Sciatic nerve (tissue), 2 donors: Measurements from ENCODE around the gene DLAT. TPM values are rescaled to one million over a fixed set of nuclear protein-coding genes. Genes with fewer than 3 reads are reported as not detected.
"Not testable (repeated sequence)": the region's sequence is repeated elsewhere in the genome, so short reads cannot be mapped to it uniquely, and the experiment has no call there.

ENCODE experiments used
- ATAC-seq: fragments of 200-7000 bp; cut with Tn5 transposase; one replicate; pipeline ENCODE4 v1.9.1; 2020; ENCODE audit warnings: mild to moderate bottlenecking, moderate library complexity
- DNase-seq: peaks from one replicate; pipeline ENCODE4 v3.0.0-alpha.2; 2020; ENCODE audit warnings: low spot score
- intact Hi-C: fragments of 100-400 bp; cut with DNase I; formaldehyde crosslinking; loops from one replicate; pipeline ENCODE4 v1.14.2; 2022
- total RNA-seq: library from RNA; stranded (reverse); fragmentation: NEBNext Ultra II Directional; extraction: Animal tissue kit (Norgen Biotek cat#: 25700); gene quantifications from one replicate; pipeline ENCODE4 v1.2.1, GENCODE V29; 2021
- donor health status: DM: no; HTN: no; CAD: no.
- donor health status: DM: no; HTN: no; CAD: no.

DLAT gene
- total RNA-seq, 1 donor from 2014 or later, result 19.4 TPM

DNA sequence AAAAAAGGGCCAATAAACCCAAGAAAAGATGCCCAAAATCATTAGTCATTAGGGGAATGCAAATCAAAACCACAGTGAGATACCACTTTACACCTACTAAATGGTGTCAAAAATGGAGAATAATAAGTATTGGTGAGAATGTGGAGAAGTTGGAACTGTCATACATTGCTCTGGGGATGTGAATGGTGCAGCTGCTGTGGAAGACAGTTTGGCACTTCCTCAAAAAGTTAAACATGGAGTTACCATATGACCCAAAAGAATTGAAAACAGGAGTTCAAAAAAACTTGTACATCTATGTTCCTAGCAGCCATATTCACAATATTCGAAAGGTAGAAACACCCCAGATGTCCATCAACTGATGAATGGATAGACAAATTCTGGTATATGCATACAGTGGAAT is 24.5 kb upstream of the DLAT start:
- intact Hi-C loops, result no loop called here
- no peak for ATAC-seq

GRCh38 chr11:112002491-112003216 is 22.6 kb upstream of the DLAT start:
- ATAC-seq, result no peak
- intact Hi-C loops, result no loop called here
- no peak for DNase-seq

More for the DNA sequence above, 24.5 kb upstream of the DLAT start:
- DNase-seq, result no peak

GRCh38 chr11:112004389-112004788 is 20.8 kb upstream of the DLAT start:
- intact Hi-C loops, result no loop called here
- DNase-seq (no peak), ATAC-seq (no peak)

- ATAC-seq (no peak), DNase-seq (no peak)
- intact Hi-C loops, result no loop called here
Measured at GRCh38 chr11:112005422-112006094, 19.6 kb upstream of the DLAT start.

DNA sequence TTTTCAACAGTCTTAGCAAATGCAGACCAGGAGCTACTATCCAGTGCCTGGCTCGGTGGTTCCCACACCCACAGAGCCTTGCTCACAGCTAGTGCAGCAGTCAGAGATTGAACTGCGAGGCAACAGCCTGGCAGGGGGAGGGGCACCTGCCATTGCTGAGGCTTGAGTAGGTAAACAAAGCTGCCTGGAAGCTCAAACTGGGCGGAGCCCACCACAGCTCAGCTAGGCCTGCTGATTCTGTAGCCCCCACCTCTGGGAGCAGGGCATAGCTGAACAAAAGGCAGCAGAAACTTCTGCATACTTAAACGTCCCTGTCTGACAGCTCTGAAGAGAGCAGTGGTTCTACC is 19.1 kb upstream of the DLAT start:
- intact Hi-C loops, ATAC-seq, DNase-seq: not testable (repeated sequence)

GRCh38 chr11:112011451-112011850 is 13.8 kb upstream of the DLAT start:
- not testable (repeated sequence) for ATAC-seq, DNase-seq

DNA sequence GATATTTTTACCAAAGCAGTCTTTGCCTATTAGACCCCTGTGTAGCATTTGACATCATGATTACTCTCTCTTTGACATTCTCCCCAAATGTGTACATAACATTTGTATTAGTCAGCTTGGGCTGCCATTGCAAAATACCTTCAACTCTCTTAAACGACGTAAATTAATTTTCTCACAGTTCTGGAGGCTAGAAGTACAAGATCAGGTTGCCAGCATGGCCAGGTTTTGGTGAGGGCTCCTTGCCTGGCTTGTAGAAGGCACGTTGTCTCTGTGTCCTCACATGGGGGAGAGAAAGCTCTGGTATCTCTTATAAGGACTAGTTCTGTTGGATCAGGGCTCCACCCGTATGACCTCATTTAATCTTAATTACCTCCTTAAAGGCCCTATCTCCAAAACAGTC is 12.3 kb upstream of the DLAT start:
- intact Hi-C loops, result no loop called here
- no peak for ATAC-seq
- no peak for DNase-seq

More at GRCh38 chr11:112011451-112011850, 13.8 kb upstream of the DLAT start:
- intact Hi-C loops, result not testable (repeated sequence)

GRCh38 chr11:112013497-112014164 is 11.6 kb upstream of the DLAT start:
- intact Hi-C loops, result no loop called here
- DNase-seq, result no peak
- ATAC-seq, result no peak

- intact Hi-C loops, result no loop called here
- peak; percentile 64 for ATAC-seq
- no peak for DNase-seq
Measured at GRCh38 chr11:112016088-112016764, 9.0 kb upstream of the DLAT start.

GRCh38 chr11:112016765-112017376 is 8.3 kb upstream of the DLAT start:
- intact Hi-C loops, result no loop called here
- DNase-seq (no peak), ATAC-seq (peak; percentile 76)

GRCh38 chr11:112017538-112017937 is 7.7 kb upstream of the DLAT start:
- ATAC-seq (peak; percentile 39), DNase-seq (no peak)
- intact Hi-C loops, result no loop called here

DNA sequence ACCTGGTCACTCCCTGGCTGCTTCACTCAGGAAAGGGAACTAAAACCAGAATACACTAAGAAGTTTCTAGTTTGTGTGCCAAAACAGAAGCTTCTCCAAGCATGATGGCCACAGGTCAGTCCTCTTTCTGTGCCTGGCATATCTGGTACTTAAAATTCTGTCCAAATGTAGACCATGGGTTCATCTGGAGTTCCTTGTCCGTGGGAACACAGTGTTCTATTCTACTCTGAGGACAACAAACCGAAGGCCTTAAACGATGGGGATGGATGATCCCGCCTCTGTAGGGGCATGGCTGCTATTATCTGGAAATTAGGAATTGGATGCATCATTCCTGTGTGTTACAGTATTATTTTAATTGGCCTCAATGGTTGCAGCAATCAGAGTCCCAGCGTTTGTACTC is 6.1 kb upstream of the DLAT start:
- no peak for ATAC-seq
- no peak for DNase-seq
- intact Hi-C loops, result no loop called here

DNA sequence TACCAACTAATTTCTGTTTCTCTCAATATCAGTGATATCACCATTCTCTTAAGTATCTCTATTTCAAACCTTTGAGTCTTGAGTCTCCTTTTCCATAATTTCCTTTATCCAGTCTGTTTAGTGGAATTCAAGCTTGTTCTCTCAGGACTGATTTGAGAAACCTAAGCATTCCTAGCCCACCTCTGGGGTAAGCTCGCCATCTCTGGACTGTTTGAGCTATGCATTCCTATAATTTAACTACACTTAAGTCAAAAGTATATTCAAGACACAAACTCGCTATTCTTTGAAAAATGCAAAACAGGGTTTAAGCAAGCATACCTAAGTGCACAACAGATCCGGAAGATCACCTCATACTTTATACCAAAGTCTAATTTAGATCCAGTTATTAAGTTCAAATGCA is 2.1 kb upstream of the DLAT start:
- intact Hi-C loops, result no loop called here
- DNase-seq (no peak), ATAC-seq (no peak)

GRCh38 chr11:112024178-112024772 is 933 bp upstream of the DLAT start:
- DNase-seq (no peak), ATAC-seq (peak; percentile 18)
- intact Hi-C loops, result no loop called here

- intact Hi-C loops, result no loop called here
- DNase-seq (no peak), ATAC-seq (peak; percentile 38)
Measured at GRCh38 chr11:112025707-112026106, 499 bp downstream of the DLAT start.

GRCh38 chr11:112026784-112027410 is 1.7 kb downstream of the DLAT start:
- DNase-seq, intact Hi-C loops, ATAC-seq: not testable (repeated sequence)

GRCh38 chr11:112029460-112029859 is 4.3 kb downstream of the DLAT start:
- intact Hi-C loops, result no loop called here
- no peak for ATAC-seq
- DNase-seq, result no peak

GRCh38 chr11:112033902-112034301 is 8.7 kb downstream of the DLAT start:
- DNase-seq, result no peak
- intact Hi-C loops, result no loop called here
- ATAC-seq, result no peak
